Measurements from ENCODE around the gene CAPN5.
A peak's percentile ranks its signal among the peaks of the same experiment; 100 is the strongest.
"Not testable (repeated sequence)": the region's sequence is repeated elsewhere in the genome, so short reads cannot be mapped to it uniquely, and the experiment has no call there.

Gene CAPN5

GRCh38 chr11:77042111-77042726, 24.6 kb upstream of the CAPN5 start:
- DNase-seq (ENCODE audit: low read depth in 1 of 2, low spot score in 1 of 2), result no peak

DNA sequence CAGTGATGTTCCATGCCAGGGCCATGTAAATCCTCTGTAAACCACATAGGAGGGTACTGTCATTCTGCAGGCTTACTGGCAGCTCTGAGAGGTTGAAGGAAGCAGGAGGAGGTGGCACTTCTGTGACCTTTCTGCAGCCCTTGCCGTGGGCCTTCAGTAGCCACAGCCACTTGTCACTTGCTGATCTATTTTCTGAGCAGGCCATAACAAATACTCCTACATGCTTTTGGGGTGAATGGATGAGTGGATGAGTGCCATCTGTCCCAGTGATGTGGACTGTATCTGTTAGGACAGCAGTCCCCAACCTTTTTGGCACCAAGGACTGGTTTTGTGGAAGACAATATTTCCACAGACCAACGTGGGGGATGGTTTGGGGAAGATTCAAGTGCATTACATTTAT, 22.4 kb upstream of the CAPN5 start:
- no peak for DNase-seq (ENCODE audit: low read depth in 1 of 2, low spot score in 1 of 2)

DNA sequence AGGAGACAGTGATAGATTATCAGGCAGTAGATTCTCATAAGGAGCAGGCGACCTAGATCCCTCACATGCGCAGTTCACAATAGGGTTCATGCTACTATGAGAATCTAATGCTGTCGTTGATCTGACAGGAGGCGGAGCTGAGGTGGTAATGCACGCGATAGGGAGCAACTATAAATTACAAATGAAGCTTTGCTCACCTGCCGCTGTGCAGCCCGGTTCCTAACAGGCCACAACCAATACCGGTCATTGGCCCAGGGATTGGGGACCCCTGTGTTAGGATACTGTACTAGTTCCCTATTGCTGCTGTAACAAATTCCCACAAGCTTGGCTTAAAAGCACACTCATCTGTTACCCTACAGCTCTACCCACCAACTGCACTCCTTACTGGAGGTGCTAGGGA, 21.9 kb upstream of the CAPN5 start:
- DNase-seq (ENCODE audit: low read depth in 1 of 2, low spot score in 1 of 2), result no peak

DNA sequence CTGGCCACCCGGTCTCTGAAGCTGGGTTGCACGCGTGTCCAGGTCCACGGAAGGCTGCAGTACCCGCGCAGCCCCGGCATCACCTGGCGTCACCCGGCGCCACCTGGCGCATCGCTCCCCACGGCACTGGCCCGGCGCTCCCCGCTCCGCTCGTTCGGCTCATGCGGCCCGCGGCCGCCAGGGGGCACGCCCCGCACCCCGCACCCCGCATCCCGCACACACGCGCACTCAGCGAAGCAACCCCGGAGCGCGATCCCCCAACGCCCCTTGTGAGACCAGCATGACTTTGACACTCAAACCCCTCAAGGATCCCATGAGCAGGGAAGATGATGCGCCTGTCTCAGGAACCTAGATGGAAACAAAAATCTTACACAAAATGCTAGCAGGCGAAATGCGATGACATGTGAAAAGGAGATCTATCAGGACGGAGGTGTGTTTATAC, 20.7 kb upstream of the CAPN5 start:
- DNase-seq (ENCODE audit: low read depth in 1 of 2, low spot score in 1 of 2), result peak; percentile 22 to 48

DNA sequence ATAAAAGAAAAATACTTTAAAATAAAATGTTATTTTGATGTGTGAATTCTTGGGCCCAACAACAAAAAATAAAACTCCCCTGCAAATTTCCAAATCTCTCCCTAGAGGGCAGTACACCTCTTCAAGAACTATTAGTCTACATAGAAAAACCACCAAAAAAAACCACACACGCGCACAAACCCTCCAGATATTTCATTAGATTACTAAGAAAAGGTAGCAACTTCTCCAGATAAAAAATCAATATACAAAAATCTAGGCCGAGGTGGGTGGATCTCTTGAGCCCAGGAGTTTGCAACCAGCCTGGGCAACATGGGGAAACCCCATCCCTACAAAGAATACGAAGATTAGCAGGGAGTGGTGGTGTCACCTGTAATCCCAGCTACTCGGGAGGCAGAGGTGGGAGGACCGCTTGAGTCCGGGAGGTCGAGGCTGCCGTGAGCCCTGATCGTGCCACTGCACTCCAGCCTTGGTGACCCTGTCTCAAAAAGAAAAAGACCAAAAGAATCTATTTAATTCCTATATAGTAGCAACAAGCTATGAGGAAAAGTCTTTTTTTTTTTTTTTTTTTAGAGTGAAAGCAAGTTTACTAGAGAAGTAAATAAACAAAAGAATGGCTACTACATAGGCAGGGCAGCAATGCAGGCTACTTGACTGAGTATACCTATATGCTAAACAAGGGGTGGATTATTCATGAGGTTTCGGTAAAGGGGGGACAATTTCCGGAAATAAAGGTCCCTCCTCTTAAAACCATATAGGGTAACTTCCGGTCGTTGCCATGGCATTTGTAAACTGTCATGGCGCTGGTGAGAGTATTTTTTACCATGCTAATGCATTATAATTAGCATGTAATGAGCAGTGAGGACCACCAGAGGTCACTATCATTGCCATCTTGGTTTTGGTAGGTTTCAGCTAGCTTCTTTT, 19.5 kb upstream of the CAPN5 start:
- DNase-seq (ENCODE audit: low read depth in 1 of 2, low spot score in 1 of 2), result peak in 1 of 2 donors; percentile 53

- DNase-seq (ENCODE audit: low read depth in 1 of 2, low spot score in 1 of 2), result not testable (repeated sequence)
Observed at GRCh38 chr11:77047928-77048446, 18.8 kb upstream of the CAPN5 start.

DNA sequence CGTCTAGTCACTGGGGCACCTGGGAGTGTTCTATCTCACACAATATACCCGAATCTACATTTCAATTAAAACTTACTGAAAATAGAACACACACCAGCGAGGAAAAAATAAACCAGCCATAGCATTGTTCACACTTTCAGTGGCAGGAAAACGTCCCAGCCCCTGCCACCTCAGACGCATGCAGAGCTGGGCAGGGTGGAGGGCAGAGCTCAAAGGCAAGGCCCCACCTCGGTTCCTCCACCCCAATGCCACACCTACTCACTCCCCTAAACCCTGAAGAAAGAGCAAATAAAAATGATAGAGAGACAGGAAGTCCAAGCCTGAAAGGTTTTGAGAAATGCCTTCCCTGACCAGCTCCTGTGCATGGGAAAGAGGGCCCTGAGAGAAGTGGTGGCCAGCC, 17.7 kb upstream of the CAPN5 start:
- no peak for DNase-seq (ENCODE audit: low read depth in 1 of 2, low spot score in 1 of 2)

DNA sequence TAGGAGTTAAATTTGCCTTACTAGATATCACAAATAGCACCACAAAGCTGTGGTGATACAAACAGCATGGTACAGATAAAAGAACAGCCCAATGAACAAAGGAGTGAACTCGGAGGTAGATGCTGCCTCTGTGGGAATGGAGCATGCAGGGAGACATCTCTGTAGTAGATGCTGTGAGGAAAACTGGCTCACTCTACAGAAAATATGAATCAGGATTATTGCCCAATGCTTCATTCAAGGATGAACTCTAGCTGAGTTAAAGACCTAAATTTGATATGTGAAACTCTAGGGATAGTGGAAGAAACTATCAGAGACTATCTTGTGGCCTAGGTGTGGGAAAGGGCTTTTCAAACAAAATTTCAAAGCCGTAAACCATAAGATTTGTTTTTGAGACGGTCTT, 15.3 kb upstream of the CAPN5 start:
- no peak for DNase-seq (ENCODE audit: low read depth in 1 of 2, low spot score in 1 of 2)

DNA sequence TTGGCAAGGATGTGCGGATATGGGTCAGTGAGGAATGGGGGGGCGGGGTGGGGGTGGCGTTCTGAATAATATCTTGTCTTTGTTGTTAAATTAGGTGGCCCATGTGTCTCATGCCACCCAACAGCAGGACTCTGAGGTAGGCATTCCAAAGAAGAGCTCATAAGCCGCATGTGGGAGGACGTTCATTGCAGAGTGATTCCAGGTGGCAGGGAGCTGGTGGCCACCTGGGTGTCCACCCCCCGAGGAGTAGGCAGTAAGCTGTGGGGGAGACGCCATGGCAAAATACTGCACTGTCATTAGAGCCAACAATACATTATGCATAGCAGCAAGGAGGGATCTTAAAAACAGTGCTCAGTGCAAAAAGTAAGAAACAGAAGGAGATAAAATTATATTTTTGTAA, 14.3 kb upstream of the CAPN5 start:
- no peak for DNase-seq (ENCODE audit: low read depth in 1 of 2, low spot score in 1 of 2)

- DNase-seq (ENCODE audit: low read depth in 1 of 2, low spot score in 1 of 2), result no peak
Observed at GRCh38 chr11:77053217-77054015, 13.4 kb upstream of the CAPN5 start.

DNA sequence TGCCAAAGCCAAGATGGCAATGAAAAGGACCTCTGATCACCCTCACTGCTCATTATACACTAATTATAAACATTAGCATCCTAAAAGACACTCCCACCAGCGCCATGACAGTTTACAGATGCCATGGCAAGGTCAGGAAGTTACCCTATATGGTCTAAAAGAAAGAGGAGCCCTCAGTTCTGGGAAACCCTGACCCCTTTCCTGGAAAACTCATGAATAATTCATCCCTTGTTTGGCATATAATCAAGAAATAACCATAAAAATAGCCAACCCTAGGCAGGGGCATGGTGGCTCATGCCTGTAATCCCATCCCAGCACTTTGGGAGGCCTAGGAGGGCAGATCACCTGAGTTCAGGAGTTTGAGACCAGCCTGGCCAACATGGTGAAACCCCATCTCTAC, 12.7 kb upstream of the CAPN5 start:
- DNase-seq (ENCODE audit: low read depth in 1 of 2, low spot score in 1 of 2), result no peak

DNA sequence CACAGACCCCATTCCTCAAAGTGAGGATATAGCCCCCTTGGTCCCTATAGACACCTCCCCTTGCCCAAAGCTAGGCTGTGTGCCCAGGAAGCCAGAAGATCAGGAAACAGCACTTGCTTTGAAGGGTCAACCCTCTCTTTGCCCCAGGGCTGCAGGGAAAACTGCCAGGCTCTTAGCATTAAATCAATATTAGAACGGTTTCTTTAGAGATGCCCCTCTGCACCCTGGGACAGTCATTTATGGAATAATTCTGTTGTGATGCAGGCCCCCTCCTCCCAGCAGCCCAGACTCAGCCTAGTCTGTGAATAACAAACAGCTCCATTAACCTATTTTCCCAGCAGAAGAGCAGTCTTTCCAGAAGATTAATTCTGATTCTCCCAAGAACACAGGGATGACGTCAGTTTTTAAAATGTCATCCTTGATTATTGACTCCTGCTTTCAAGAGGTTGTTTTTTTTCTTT, 11.6 kb upstream of the CAPN5 start:
- DNase-seq (ENCODE audit: low read depth in 1 of 2, low spot score in 1 of 2), result no peak

GRCh38 chr11:77055913-77056312, 10.9 kb upstream of the CAPN5 start:
- DNase-seq (ENCODE audit: low read depth in 1 of 2, low spot score in 1 of 2), result no peak

- no peak for DNase-seq (ENCODE audit: low read depth in 1 of 2, low spot score in 1 of 2)
Observed at GRCh38 chr11:77056814-77057402, 9.9 kb upstream of the CAPN5 start.

- DNase-seq (ENCODE audit: low read depth in 1 of 2, low spot score in 1 of 2), result no peak
Observed at GRCh38 chr11:77057938-77058474, 8.8 kb upstream of the CAPN5 start.

DNA sequence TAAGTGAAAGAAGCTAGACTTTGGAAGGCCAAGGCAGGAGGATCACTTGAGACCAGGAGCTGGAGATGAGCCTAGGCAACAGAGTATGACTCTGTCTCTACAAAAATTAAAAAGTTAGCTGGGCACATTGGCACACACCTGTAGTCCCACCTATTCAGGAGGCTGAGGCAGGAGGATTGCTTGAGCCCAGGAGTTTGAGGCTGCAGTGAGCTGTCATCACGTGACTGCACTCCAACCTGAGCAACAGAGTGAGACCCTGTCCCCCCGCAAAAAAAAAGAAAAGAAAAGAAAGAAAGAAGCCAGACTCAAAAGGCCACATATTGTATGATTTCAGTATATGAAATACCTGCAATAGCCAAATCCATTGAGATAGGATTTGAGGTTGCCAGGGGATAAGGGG, 7.9 kb upstream of the CAPN5 start:
- no peak for DNase-seq (ENCODE audit: low read depth in 1 of 2, low spot score in 1 of 2)

- no peak for DNase-seq (ENCODE audit: low read depth in 1 of 2, low spot score in 1 of 2)
Observed at GRCh38 chr11:77059806-77060205, 7.0 kb upstream of the CAPN5 start.

DNA sequence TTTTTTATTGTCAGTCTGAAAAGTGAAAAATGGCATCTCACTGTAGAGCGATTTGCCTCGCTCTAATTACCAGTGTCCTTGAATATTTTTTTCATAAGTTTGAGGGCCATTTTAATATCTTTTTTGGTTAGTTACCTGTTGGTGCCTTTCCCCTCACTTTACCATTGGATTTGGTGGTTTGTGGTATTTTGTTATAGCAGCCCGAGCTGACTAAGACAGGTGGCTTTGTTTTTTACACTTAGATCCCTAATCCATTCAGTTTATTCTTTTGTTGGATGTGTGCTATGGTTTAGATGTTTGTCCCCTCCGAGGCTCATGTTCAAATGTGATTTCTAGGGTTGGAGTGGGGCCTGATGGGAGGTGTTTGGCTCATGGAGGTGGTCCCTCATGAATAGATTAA, 6.5 kb upstream of the CAPN5 start:
- no peak for DNase-seq (ENCODE audit: low read depth in 1 of 2, low spot score in 1 of 2)

DNA sequence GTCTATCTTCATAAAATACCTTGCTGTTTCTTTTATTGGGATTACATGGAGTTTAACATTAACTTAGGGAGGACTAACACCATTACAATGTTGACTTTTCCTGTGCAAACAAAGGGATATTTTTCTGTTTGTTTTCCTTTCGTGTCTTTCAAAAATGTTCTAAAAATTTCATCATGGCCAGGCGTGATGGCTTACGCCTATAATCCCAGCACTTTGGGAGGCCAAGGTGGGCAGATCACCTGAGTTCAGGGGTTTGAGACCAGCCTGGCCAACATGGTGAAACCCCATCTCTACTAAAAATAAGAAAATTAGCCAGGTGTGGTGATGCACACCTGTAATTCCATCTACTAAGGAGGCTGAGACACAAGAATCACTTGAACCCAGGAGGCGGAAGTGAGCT, 5.5 kb upstream of the CAPN5 start:
- not testable (repeated sequence) for DNase-seq (ENCODE audit: low read depth in 1 of 2, low spot score in 1 of 2)

DNA sequence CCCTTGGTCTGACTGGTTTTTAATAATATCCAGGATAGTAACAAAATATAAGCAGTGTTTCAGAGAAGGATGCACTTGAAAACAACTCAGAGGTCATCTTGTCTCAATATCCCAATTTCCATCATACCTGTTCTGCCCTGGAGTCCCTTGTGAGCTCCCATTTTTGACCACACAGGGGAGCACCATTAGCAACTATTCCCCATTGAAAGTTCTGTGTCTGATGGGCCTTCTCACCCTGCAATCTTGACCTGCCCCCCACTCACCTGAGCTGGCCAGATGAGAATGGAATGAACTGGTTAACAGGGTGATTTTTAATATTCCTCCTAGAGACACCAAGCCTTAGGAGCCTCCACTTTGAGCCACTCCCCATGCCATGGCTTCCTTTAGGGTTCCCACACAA, 3.8 kb upstream of the CAPN5 start:
- no peak for DNase-seq (ENCODE audit: low read depth in 1 of 2, low spot score in 1 of 2)

GRCh38 chr11:77063407-77063806, 3.4 kb upstream of the CAPN5 start:
- DNase-seq (ENCODE audit: low read depth in 1 of 2, low spot score in 1 of 2), result no peak
